Stimulated activated CD4-positive, alpha-beta T cell treated with anti-CD3 and anti-CD28 coated beads, Interleukin-4, amount 100 ng/mL, for 48 hours (primary cell): Measurements from ENCODE around the gene GALC.
"Not testable (repeated sequence)": the region's sequence is repeated elsewhere in the genome, so short reads cannot be mapped to it uniquely, and the experiment has no call there.

ENCODE experiments used
- DNase-seq, 2 donors: peaks; one replicate each; pipeline ENCODE4 v3.0.0-alpha.2; 2020; ENCODE audit warnings: low read depth in 2 of 2

The GALC gene

DNA sequence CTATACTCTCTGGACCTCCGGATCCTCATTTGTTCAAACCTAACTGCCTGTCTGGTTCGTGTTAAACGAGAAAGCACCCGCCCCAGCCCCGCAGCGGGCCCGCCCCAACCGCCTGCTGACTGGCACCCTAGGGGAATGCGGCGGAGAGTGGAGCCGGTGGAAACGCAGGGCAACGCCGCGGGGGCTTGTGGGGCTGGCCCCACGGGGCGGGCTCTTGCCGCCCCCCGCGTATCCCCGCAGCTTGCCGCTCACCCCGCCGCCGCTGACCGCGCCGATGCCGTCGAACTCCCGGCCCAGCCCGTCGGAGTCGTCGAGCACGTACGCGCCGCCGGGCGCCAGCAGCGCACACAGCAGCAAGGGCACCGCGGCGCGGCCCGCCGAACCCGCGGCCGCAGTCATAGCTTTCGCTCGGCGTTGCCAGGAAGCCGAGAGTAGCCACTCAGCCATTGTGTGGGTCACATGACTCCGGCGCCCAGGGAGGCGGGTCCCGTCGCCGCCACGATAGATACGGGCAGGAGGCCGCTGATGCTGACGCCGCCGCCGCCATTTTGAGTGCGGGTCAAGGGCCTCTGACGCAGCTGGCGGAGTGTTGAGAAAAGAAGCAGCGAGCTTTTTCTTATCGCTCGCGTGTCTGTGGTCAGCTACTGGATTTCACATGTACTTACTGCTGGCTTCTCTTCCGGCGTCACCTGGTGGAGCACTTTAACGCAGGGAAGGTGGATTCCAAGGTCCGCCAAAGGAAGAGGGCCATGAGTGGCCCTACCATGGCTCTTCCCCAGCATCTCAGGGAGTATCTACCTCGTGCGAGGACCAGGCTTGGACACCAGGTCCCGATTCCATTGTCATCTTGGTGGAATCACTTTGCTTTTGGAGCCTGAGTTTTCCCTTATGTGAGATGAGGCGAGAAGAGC, at the start of gene GALC:
Gene GALC, minus strand, starts transcription at position 465 of the 911 bp plus-strand sequence. Its CDS starts 18 bp downstream, at position 447.
- peak; percentile 91 to 95 for DNase-seq

DNA sequence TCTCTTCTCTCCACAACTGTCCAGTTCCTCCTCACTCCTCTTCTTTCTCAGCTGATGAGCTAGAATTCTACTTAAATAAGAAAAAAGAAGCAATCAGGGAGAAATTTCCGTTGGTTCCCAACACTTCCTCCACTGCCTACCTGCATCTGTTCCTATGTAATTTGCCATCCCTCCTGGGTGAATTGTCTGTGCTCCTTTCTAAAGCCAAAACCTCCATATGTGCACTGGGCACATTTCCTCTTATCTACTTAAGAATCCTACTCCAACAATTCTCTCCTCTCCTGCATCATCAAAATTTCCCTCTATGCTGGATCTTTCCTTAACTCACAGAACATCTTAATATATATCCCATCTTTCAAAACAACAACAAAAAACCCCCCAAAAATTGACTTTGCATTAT, 47.2 kb upstream of the GALC start:
- DNase-seq = no peak

DNA sequence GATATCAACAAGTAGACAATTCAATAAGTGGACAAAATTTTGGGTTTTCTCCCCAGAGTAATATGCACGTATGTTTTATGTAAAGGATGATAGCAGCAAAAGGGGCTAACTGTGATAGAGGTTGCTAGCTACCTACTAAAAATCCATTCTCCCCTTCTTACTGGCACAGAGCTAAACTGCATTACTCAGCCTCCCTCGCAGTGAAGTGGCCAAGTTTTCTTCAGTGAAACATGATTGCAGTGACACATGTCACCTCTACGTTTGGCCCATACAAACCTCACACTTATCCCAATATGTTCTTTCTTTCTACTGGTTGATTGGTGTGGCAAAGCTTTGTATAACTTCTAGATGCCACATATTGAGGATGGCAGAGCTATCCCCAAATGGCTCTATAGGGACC, 46.2 kb upstream of the GALC start:
- no peak for DNase-seq

DNA sequence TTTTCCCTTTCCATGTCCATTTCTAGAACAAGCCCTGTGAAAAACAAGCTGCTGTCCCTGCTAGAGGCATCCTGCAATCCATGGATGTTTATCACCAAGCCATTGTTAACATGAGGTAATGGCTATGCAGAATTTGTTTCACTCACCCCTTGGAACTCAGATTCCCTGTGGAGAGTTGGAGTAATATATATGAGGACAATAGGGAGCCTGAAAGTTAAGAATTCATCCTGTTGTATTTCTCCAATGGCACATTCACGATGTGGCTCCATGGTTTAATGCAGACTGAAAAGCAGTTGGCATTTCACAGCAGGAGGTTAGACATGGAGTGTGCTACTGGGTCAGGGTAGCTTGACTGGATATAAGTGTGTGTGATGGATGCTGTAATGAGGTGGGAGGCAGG, 44.3 kb upstream of the GALC start:
- DNase-seq = no peak

DNA sequence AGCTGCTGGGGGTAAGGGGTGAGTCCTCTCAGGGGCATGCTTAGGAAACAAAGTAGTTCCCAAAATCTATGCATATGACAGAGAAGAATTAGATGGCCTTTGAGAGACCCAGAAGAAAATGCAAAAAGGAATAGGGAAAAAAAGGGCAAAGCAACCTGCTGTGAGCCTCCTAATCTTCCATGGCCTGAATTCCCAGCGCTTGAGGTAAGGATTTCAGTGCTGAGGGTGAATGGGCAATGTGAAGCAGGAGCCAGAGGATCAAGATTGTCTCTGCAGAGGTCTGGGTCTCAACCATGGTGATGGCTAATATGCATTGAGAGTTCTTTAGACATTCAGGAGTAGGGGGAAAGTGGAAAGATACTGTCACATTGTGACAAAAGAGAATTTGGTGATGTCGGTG, 43.4 kb upstream of the GALC start:
- no peak for DNase-seq

- no peak for DNase-seq
Observed at GRCh38 chr14:88034076-88034475, 41.1 kb upstream of the GALC start.

GRCh38 chr14:88032373-88032772, 39.4 kb upstream of the GALC start:
- DNase-seq = no peak

GRCh38 chr14:88030892-88031291, 37.9 kb upstream of the GALC start:
- DNase-seq = no peak

DNA sequence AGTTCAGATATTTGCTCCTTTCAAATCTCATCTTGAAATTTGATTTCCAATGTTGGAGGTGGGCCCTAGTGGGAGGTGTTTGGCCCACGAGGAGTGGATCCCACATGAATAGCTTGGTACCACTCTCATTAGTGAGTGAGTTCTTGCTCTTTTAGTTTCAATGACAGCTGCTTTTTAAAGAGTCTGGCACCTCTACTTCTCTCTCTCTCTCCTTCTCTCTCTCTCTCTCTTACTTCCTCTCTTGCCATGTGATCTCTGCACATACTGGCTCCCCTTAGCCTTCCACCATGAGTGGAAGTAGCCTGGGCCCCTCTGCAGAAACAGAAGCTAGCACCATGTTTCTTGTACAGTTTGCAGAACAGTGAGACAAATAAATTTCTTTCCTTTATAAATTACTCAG, 37.1 kb upstream of the GALC start:
- no peak for DNase-seq

- DNase-seq = no peak
Observed at GRCh38 chr14:88029500-88029899, 36.5 kb upstream of the GALC start.

DNA sequence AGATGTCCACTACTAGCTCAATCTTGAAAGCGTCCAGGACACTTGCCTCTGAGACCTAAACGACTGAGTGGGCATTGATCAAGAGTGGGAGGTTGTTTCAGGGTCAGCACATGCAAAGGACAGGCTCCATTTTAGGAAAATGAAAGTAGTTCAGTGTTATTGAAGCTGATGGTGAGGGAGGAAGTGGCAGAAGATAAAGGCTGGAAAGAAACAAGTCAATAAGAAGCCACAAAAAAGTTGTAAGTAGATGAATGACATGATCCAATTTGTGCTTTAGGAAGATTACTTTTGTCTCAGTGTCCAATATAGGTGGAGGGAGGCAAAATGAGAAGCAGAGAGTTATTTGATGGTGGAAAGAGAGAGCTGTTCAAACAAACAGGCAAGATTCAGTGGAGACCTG, 33.9 kb upstream of the GALC start:
- no peak for DNase-seq

GRCh38 chr14:88025313-88025712, 32.3 kb upstream of the GALC start:
- no peak for DNase-seq

GRCh38 chr14:88024252-88025086, 31.5 kb upstream of the GALC start:
- DNase-seq = not testable (repeated sequence)

DNA sequence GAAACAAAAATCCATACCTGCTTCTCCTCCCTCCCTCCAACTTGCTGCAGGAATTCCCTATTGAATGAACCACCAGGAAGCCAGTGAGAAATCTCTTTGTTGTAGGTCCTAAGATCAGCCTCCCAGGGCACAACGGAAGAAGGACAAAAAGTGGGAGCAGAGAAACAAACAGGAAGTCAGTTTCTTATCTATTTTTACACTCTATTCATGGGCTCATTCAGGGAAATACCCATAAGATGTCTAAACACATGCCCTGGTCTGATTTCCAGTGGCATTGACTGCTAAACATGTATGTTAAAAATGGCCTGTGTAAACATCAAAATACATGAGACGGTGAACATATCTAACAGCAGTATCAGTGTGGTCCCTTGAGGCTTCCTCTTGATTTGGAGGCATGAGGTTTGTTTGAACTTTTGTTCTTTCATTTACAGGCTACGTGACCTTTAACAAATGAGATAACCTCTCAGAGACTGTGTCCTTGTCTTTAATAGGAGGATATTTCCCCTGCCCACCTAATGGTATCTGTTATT, 30.7 kb upstream of the GALC start:
- no peak for DNase-seq

DNA sequence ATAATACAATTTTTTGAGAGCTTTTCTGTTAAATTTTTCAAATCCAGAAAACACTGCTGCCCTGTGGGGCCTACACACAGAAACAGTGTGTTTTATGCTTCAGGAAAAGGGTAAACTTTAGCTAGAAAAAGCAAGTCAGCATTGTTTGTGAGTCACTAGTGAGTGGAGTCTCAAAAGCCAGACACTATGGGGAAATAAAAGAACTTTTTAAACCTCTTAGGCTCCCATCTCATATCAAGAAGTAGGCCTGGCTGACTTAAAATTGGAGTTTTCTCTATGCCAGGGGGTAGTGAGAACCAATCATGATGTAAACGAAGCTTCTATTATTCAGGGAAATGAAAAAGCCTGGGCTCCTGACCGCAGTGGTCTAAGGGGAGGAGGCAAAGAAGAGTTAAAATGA, 24.6 kb upstream of the GALC start:
- no peak for DNase-seq

GRCh38 chr14:88016768-88017167, 23.8 kb upstream of the GALC start:
- no peak for DNase-seq

DNA sequence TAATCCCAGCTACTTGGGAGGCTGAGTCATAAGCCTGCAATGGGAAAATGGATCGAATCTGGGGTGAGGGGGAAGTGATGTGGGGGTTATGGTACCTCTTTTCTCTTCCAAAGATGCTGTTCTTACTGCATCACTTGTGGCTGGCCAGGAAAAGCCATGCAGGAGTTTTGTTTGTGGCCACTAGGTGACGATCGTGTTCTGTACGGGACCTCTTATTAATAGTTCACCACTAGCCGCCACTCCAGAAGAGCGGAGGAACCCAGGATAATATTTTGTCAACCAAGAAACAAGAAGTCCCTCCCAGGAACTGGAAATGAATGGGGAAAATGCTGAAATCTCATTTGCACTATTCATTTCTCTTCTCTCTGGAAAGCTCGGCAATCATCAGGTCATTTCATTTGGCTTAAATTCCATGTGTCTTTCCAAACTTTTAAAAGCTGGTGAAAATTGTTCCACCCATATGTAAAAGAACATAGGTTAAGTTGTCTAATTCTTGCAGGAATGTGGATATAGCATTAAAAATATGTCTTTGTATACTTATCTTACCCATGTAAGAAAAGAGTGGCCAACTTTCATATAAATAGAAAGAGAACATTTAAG, 20.9 kb upstream of the GALC start:
- no peak for DNase-seq

GRCh38 chr14:88012495-88012894, 19.5 kb upstream of the GALC start:
- DNase-seq = no peak

- no peak for DNase-seq
Observed at GRCh38 chr14:88010331-88010730, 17.3 kb upstream of the GALC start.

- no peak for DNase-seq
Observed at GRCh38 chr14:88009486-88009885, 16.5 kb upstream of the GALC start.

GRCh38 chr14:88008039-88008742, 15.2 kb upstream of the GALC start:
- DNase-seq = no peak

DNA sequence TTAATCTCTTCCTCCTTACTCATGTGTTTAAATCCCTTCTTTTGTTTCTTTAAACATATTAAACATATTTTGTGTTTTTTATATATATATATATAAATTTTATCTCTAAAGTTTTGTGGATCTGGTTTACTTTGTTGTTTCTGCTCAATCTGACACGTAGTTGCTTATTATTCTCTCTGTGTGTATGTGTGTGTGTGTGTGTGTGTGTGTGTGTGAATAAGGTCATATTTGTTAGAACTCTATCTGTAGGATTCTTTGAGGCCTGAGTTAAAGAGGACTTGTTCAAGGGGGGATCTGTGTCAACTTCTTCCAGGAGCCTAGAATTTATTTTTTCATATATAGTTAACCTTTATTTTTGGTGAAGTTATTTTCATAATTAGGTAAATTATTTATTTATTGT, 14.6 kb upstream of the GALC start:
- DNase-seq = no peak
